Stimulated activated CD4-positive, alpha-beta T cell treated with anti-CD3 and anti-CD28 coated beads, Interleukin-1b, Interleukin-23, amount 100 ng/mL, for 48 hours (primary cell): ENCODE data around the gene SPDYE8.
"Not testable (repeated sequence)": the region's sequence is repeated elsewhere in the genome, so short reads cannot be mapped to it uniquely, and the experiment has no call there.

Experiments used
- DNase-seq: peaks from one replicate; pipeline ENCODE4 v3.0.0-alpha.2; 2020

Gene SPDYE8, protein sequence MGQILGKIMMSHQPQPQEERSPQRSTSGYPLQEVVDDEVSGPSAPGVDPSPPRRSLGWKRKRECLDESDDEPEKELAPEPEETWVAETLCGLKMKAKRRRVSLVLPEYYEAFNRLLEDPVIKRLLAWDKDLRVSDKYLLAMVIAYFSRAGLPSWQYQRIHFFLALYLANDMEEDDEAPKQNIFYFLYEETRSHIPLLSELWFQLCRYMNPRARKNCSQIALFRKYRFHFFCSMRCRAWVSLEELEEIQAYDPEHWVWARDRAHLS

DNA sequence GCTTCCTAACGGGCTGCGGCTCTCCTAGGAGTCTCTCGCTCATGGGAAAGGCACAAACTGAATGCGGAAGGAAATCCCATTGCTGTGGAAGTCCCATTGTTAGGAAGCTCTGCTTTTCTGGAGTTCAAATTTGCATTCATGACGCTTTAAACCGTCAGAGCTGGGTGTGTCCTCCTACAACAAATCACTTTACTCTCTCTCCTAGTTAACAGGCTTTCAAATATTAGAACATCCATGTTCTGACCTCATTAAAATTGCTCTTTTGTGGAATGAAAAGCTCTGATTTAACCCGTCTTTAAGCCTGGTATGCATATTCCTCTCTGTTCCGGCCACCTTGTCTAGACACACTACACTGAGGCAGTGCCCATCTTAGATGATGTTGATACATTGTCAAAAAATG is at the start of gene SPDYE8:
TSS of gene SPDYE8 (minus strand) at position 101 of the 400 bp plus-strand sequence. CDS start 1,800 bp downstream, outside the sequence.
- DNase-seq, result not testable (repeated sequence)

- DNase-seq, result not testable (repeated sequence)
Observed at GRCh38 chr7:73057811-73058210, 28.2 kb upstream of the SPDYE8 start, which contains the start of gene SPDYE11. SPDYE11 (minus strand) TSS chr7:73057911; CDS start chr7:73056111, 1,800 bp downstream.

GRCh38 chr7:73006491-73006890 is 23.1 kb downstream of the SPDYE8 start:
- not testable (repeated sequence) for DNase-seq

DNA sequence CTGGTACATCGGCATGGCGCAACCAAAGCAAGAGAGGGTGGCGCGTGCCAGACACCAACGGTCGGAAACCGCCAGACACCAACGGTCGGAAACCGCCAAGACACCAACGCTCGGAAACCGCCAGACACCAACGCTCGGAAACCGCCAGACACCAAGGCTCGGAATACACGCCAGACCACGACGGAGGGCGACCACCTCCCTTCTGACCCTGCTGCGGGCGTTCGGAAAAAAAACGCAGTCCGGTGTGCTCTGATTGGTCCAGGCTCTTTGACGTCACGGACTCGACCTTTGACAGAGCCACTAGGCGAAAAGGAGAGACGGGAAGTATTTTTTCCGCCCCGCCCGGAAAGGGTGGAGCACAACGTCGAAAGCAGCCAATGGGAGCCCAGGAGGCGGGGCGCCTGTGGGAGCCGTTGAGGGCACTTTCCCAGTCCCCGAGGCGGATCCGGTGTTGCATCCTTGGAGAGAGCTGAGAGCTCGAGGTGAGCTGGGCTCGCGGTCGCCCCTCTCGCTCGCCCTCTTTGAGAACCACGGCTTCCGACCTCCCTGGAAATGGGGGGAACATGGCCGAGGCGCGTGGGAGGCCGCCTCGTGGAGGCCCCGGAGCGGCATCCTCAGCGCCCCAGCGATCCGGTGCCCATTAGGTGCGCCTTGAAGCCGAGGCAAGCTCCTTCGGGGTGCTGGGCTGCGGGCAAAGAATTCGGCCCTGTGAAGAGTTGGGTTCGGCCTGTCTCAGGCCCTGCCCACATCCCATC is 23.7 kb downstream of the SPDYE8 start:
- DNase-seq, result peak; percentile 93

DNA sequence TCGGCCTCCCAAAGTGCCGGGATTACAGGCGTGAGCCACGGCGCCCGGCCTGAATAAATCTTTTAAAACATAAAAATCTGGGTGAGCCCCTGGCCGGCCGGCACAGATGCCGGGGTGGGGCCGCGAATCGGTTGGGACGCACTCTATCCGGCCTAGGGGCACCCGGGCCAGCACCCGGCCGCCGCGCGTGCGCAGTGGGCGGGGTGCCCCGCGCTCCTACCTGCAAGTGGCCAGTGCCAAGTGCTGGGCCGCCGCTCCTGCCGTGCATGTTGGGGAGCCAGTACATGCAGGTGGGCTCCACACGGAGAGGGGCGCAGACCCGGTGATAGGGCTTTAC is 24.2 kb downstream of the SPDYE8 start:
- DNase-seq, result peak; percentile 69

- not testable (repeated sequence) for DNase-seq
Observed at GRCh38 chr7:72997887-72998468, 31.6 kb downstream of the SPDYE8 start.

- not testable (repeated sequence) for DNase-seq
Observed at GRCh38 chr7:72997447-72997846, 32.1 kb downstream of the SPDYE8 start.

GRCh38 chr7:72995484-72995883 is 34.1 kb downstream of the SPDYE8 start:
- DNase-seq, result not testable (repeated sequence)

DNA sequence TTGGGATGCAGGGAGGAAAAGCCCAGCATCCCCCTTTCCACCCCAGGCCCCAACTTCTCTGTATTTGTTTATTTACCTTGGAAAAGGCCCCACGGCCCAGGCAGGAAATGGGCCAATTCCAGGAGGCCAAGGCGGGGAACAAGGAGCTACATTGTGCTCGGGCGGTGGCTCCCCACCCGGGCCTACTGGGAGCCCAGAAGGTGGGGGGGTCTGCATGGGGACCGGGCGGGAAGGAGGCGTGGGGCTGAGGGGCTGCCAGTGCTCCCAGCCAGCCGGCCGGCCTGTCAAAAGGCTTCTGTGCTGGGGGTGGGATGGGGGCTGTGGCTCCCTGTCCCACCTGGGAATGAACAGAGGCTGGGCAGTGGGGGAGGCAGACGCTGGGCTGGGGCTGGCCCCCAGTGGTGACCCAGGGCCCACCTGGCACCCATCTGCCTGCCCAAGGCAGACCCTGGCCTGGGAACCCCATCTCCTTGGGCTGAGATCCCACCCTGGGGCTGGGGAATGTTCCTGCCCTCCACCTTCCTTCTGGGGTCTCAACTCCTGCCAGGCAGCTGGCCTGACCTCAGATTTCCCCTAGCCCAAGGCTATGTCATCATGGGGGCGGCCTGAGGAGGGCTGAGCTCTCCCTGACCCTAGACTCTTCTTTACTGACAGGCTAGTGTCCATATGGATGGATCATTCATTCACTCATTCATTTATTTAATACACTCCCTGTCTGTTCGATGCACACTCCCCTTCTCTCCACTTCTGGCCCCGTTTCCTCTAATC is 39.2 kb downstream of the SPDYE8 start:
- not testable (repeated sequence) for DNase-seq

- not testable (repeated sequence) for DNase-seq
Observed at GRCh38 chr7:72982084-72982483, 47.5 kb downstream of the SPDYE8 start.

GRCh38 chr7:72980382-72980781 is 49.2 kb downstream of the SPDYE8 start:
- DNase-seq, result not testable (repeated sequence)

GRCh38 chr7:72976434-72976833 is 53.1 kb downstream of the SPDYE8 start:
- DNase-seq, result not testable (repeated sequence)

- not testable (repeated sequence) for DNase-seq
Observed at GRCh38 chr7:72975656-72976286, 53.8 kb downstream of the SPDYE8 start.

DNA sequence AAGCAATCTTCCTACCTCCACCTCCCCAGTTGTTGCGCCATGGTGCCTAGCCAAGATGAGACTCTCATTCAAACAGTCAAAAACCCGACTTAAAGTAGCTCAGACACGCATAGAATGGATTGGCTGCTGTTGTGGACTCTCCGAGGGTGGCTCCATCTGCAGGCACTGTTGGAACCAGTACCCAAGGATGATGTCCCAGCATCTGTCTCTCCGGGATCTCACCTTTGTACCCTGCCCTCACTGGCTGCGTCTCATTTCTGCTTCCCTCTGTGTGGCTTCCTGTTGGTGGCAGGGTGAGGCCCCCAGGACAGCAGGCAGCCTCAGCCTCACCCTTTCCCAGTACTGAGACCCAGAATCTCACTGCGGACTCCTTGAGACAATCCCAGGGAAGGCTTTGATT is 54.8 kb downstream of the SPDYE8 start:
- DNase-seq, result not testable (repeated sequence)

DNA sequence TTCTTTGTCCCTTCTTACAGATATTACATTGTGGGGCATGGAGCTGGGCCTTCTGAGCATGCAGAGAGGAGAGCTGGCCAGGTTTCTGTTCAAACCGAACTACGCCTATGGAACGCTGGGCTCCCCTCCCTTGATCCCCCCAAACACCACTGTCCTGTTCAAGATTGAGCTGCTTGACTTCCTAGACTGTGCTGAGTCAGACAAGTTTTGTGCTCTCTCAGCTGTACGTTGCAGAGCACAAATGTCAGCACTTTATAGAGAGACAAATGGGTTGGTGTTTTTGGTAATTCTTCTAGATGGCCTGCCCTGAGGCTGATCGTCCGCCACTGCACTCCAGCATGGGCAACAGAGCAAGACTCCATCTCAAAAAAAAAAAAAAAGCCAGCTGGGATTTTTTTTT is 58.1 kb downstream of the SPDYE8 start:
- not testable (repeated sequence) for DNase-seq
